HepG2 (cell line): ENCODE measurements around the gene COL25A1. TPM values are rescaled to one million over a fixed set of nuclear protein-coding genes. Genes with fewer than 3 reads are reported as not detected.

Experiments
- ATAC-seq: fragments of 200-7000 bp; cut with Tn5 transposase; 3 replicates; pipeline ENCODE4 v1.9.1; 2020; ENCODE audit warnings: mild to moderate bottlenecking, moderate library complexity
- BruUV-seq: library from RNA; stranded (reverse); fragments of 400-500 nt; replicated peaks from 2 replicates; lab custom pipeline; 2021; lab: Mats Ljungman, UMichigan
- CTCF ChIA-PET: fragments of 300-600 bp; formaldehyde crosslinking; extraction: SDS; loops from one replicate; lab custom pipeline; 2021; ENCODE audit warnings: low total read pairs, inconsistent platforms, low intra/inter-chr PET ratio; lab: Yijun Ruan, JAX
- POLR2A ChIA-PET: fragments of 350-600 bp; sonication (Branson Sonifier 250); formaldehyde crosslinking; loops from one replicate; lab custom pipeline; 2020; ENCODE audit warnings: antibody characterized with exemption, inconsistent platforms; lab: Yijun Ruan, JAX
- DNase-seq: peaks from one replicate; pipeline ENCODE4 v3.0.0-alpha.2; 2015; ENCODE audit warnings: low spot score
- FAIRE-seq: peaks from 3 replicates; lab custom pipeline; 2011; peaks lifted over from hg19 to GRCh38; lab: Jason Lieb, UNC
- H2AFZ ChIP-seq: one replicate; pipeline ENCODE4 v1.6.1; 2011; ENCODE audit warnings: low read length, inconsistent platforms
- H3K27ac ChIP-seq: fragments of 300-600 bp; 3 replicates; pipeline ENCODE4 v1.8.0; 2011; ENCODE audit warnings: mixed run types, mild to moderate bottlenecking, mixed read lengths, low read length, inconsistent platforms; ENCODE audit not compliant: insufficient read depth; ENCODE audit errors: extremely low read length
- H3K27me3 ChIP-seq, 2 experiments: fragments of 200-600 bp in 1 of 2; 2 replicates in 1 of 2; 3 replicates in 1 of 2; pipeline versions ENCODE4 v1.6.0 to v1.8.0; 2011; ENCODE audit warnings: low read length in 2 of 2, mild to moderate bottlenecking in 2 of 2, moderate library complexity in 2 of 2, inconsistent platforms in 1 of 2; ENCODE audit not compliant: insufficient read depth in 2 of 2, control insufficient read depth in 1 of 2
- H3K36me3 ChIP-seq, 2 experiments: fragments of 200-600 bp in 1 of 2; replicated peaks in 1 of 2; 2 replicates in 1 of 2; 3 replicates in 1 of 2; pipeline versions ENCODE4 v1.5.1 to v1.8.0; 2011; ENCODE audit warnings: low read length in 2 of 2, inconsistent platforms in 1 of 2; ENCODE audit not compliant: insufficient read depth in 2 of 2, control insufficient read depth in 1 of 2
- H3K4me1 ChIP-seq: 2 replicates; pipeline ENCODE4 v1.5.1; 2012; ENCODE audit warnings: low read length, inconsistent platforms; ENCODE audit not compliant: insufficient read depth
- H3K4me2 ChIP-seq: 2 replicates; pipeline ENCODE4 v1.6.0; 2011; ENCODE audit warnings: low read depth, low read length, inconsistent platforms
- H3K4me3 ChIP-seq, 3 experiments: fragments of 200-600 bp in 1 of 3; sonication (generic), shearing (Covaris generic) in 1 of 3; replicated peaks in 1 of 3; 2 replicates each; pipeline ENCODE4 v1.5.1; 2011 to 2016; ENCODE audit warnings: low read length in 3 of 3, inconsistent platforms in 2 of 3, low read depth in 2 of 3, mild to moderate bottlenecking in 2 of 3, control low read depth in 1 of 3, mixed read lengths in 1 of 3; ENCODE audit not compliant: insufficient read depth in 1 of 3
- H3K79me2 ChIP-seq: one replicate; pipeline ENCODE4 v1.6.1; 2011; ENCODE audit warnings: low read length, inconsistent platforms; ENCODE audit not compliant: insufficient read depth
- H3K9ac ChIP-seq: 2 replicates; pipeline ENCODE4 v1.6.0; 2011; ENCODE audit warnings: mild to moderate bottlenecking, low read depth, low read length, inconsistent platforms; ENCODE audit not compliant: insufficient read depth
- H3K9me3 ChIP-seq: 2 replicates; pipeline ENCODE4 v1.5.1; 2012; ENCODE audit warnings: mild to moderate bottlenecking, low read length
- H4K20me1 ChIP-seq: 2 replicates; pipeline ENCODE4 v1.6.0; 2011; ENCODE audit warnings: inconsistent platforms, mild to moderate bottlenecking, low read length, moderate library complexity; ENCODE audit not compliant: insufficient read depth
- CREBL2 ChIP-seq: sonication (generic); formaldehyde crosslinking; IDR thresholded peaks from 2 replicates; pipeline ENCODE4 v1.8.1; 2023; ENCODE audit warnings: missing genetic modification reagents, mild to moderate bottlenecking, borderline replicate concordance
- FOXM1 ChIP-seq: sonication (generic); formaldehyde crosslinking; IDR thresholded peaks from 2 replicates; pipeline ENCODE4 v1.5.0; 2020; ENCODE audit warnings: missing genetic modification reagents
- POLR2A ChIP-seq, 2 experiments: IDR thresholded peaks; 2 replicates each; pipeline ENCODE4 v1.6.1; 2011; ENCODE audit warnings: low read depth in 2 of 2, low read length in 2 of 2, mild to moderate bottlenecking in 1 of 2, moderate library complexity in 1 of 2; ENCODE audit not compliant: insufficient read depth in 1 of 2
- POLR2AphosphoS5 ChIP-seq: IDR thresholded peaks from 2 replicates; pipeline ENCODE4 v1.6.1; 2012; ENCODE audit warnings: low read depth, low read length
- REPIN1 ChIP-seq: sonication (generic); formaldehyde crosslinking; IDR thresholded peaks from 2 replicates; pipeline ENCODE4 v1.8.0; 2022; ENCODE audit warnings: missing genetic modification reagents, low read depth, mild to moderate bottlenecking, borderline replicate concordance
- SATB2 ChIP-seq: sonication (generic); formaldehyde crosslinking; IDR thresholded peaks from 2 replicates; pipeline ENCODE4 v1.5.0; 2020; ENCODE audit warnings: missing genetic modification reagents
- TEAD3 ChIP-seq: optimal IDR thresholded peaks from 2 replicates; pipeline ENCODE3; 2016; ENCODE audit warnings: borderline replicate concordance
- ZNF10 ChIP-seq: sonication (generic); formaldehyde crosslinking; IDR thresholded peaks from 2 replicates; pipeline ENCODE4 v1.4.0; 2020; ENCODE audit warnings: mild to moderate bottlenecking, low read depth, missing genetic modification reagents, borderline replicate concordance
- ZNF276 ChIP-seq: sonication (generic); formaldehyde crosslinking; IDR thresholded peaks from 2 replicates; pipeline ENCODE4 v1.4.0; 2020; ENCODE audit warnings: mild to moderate bottlenecking, low read depth, missing genetic modification reagents
- ZNF30 ChIP-seq: sonication (generic); formaldehyde crosslinking; IDR thresholded peaks from 2 replicates; pipeline ENCODE4 v1.5.0; 2020; ENCODE audit warnings: mild to moderate bottlenecking, missing genetic modification reagents
- ZNF800 ChIP-seq: sonication (generic); formaldehyde crosslinking; IDR thresholded peaks from 2 replicates; pipeline ENCODE4 v1.4.0; 2020; ENCODE audit warnings: missing genetic modification reagents
- ZNF891 ChIP-seq: sonication (generic); formaldehyde crosslinking; IDR thresholded peaks from 2 replicates; pipeline ENCODE4 v1.5.0; 2020; ENCODE audit warnings: mild to moderate bottlenecking, missing genetic modification reagents
- ZSCAN22 ChIP-seq: sonication (generic); formaldehyde crosslinking; IDR thresholded peaks from 2 replicates; pipeline ENCODE4 v1.4.0; 2020; ENCODE audit warnings: mild to moderate bottlenecking, missing genetic modification reagents
- WGBS: methylation state at CpG from one replicate; pipeline ENCODE4 v1.1.6; 2017; ENCODE audit warnings: low lambda C conversion rate; 5-methylcytosine and 5-hydroxymethylcytosine counted together
- in situ Hi-C: cut with HindIII; loops from 2 replicates; pipeline ENCODE4 v1.10.0; 2017; ENCODE audit warnings: low pct_unique_long_range_greater_than_20kb; ENCODE audit not compliant: extremely low pct_ligation_motif_present
- intact Hi-C: fragments of 100-400 bp; cut with micrococcal nuclease; formaldehyde crosslinking; loops from one replicate; pipeline ENCODE4 v1.10.0; 2022; ENCODE audit not compliant: unreplicated experiment
- polyA plus RNA-seq, 8 experiments: library from polyadenylated mRNA; depleted of rRNA in 3 of 8; stranded (reverse) in 7 of 8; unstranded in 1 of 8; fragments of >200 nt; fragmentation: Illumina TruSeq in 4 of 8; extraction: Trizol in 4 of 8; gene quantifications; 2 replicates each; pipeline versions ENCODE4 v1.2.1 to v1.2.3, GENCODE V29; 2011 to 2016; ENCODE audit warnings: low read depth in 4 of 8, missing spikeins in 1 of 8, mixed read lengths in 1 of 8; ENCODE audit not compliant: insufficient read depth in 1 of 8
- total RNA-seq, 5 experiments: library from RNA; depleted of rRNA; stranded (reverse); fragments of >200 nt; fragmentation: Illumina TruSeq; extraction: Trizol; gene quantifications; 2 replicates each; pipeline ENCODE4 v1.2.3, GENCODE V29; 2016; ENCODE audit warnings: low read depth in 1 of 5
- TF ChIP-seq, protein P1 (sequence below): sonication (generic); formaldehyde crosslinking; IDR thresholded peaks from 2 replicates; pipeline ENCODE4 v1.8.0; 2022; ENCODE audit warnings: mild to moderate bottlenecking, missing genetic modification reagents; ENCODE audit not compliant: insufficient replicate concordance
- TF ChIP-seq, protein P2 (sequence below): sonication (generic); formaldehyde crosslinking; IDR thresholded peaks from 2 replicates; pipeline ENCODE4 v1.4.0; 2020; ENCODE audit warnings: missing genetic modification reagents, mild to moderate bottlenecking, borderline replicate concordance

Gene COL25A1
- total and polyA plus RNA-seq, 2 of the 13 experiments (the other 11 are each of a cell fraction or from before 2014, with no cell fraction given) = not detected

DNA sequence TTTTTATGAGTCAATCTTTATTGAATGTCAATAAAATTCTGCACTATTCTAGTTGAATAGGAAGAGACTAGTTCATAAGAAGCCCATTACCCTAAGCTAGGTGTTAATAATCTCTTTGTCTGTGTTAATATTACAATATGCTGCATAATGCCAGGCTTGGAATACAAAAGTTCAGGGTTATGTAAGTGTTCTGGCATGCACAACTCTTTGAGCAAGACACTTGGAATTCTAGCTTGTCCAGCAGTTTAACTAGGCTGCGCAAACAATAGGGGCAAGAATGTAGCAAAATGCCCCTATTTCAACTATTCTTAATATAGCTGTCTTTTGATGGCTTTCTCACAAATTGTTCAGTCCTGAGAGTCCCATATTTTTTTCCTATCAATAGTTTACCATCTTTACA is 508.3 kb downstream of the COL25A1 start:
- in situ Hi-C loops (no loop called here), intact Hi-C loops (no loop called here)
- no peak for TF ChIP-seq ZSCAN22 (CRISPR knock-in tag)
- TF ChIP-seq REPIN1 (CRISPR knock-in tag) = no peak
- no peak for TF ChIP-seq TEAD3 (CRISPR knock-in tag)
- TF ChIP-seq ZNF800 (CRISPR knock-in tag) = no peak
- TF ChIP-seq, protein P1, sequence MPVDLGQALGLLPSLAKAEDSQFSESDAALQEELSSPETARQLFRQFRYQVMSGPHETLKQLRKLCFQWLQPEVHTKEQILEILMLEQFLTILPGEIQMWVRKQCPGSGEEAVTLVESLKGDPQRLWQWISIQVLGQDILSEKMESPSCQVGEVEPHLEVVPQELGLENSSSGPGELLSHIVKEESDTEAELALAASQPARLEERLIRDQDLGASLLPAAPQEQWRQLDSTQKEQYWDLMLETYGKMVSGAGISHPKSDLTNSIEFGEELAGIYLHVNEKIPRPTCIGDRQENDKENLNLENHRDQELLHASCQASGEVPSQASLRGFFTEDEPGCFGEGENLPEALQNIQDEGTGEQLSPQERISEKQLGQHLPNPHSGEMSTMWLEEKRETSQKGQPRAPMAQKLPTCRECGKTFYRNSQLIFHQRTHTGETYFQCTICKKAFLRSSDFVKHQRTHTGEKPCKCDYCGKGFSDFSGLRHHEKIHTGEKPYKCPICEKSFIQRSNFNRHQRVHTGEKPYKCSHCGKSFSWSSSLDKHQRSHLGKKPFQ (CRISPR knock-in tag) = no peak
- TF ChIP-seq, protein P2, sequence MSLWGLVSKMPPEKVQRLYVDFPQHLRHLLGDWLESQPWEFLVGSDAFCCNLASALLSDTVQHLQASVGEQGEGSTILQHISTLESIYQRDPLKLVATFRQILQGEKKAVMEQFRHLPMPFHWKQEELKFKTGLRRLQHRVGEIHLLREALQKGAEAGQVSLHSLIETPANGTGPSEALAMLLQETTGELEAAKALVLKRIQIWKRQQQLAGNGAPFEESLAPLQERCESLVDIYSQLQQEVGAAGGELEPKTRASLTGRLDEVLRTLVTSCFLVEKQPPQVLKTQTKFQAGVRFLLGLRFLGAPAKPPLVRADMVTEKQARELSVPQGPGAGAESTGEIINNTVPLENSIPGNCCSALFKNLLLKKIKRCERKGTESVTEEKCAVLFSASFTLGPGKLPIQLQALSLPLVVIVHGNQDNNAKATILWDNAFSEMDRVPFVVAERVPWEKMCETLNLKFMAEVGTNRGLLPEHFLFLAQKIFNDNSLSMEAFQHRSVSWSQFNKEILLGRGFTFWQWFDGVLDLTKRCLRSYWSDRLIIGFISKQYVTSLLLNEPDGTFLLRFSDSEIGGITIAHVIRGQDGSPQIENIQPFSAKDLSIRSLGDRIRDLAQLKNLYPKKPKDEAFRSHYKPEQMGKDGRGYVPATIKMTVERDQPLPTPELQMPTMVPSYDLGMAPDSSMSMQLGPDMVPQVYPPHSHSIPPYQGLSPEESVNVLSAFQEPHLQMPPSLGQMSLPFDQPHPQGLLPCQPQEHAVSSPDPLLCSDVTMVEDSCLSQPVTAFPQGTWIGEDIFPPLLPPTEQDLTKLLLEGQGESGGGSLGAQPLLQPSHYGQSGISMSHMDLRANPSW (CRISPR knock-in tag) = no peak
- TF ChIP-seq CREBL2 (CRISPR knock-in tag) = no peak
- no peak for TF ChIP-seq POLR2A (IDR thresholded peaks at IDR 0.05; ENCODE audit: insufficient read depth in 1 of 2, low read depth in 2 of 2, low read length in 2 of 2)
- no peak for TF ChIP-seq POLR2AphosphoS5
- no peak for TF ChIP-seq ZNF891
- no peak for TF ChIP-seq ZNF10
- no peak for TF ChIP-seq SATB2 (CRISPR knock-in tag)
- TF ChIP-seq FOXM1 = no peak
- no peak for TF ChIP-seq ZNF276 (CRISPR knock-in tag)
- no peak for TF ChIP-seq ZNF30 (CRISPR knock-in tag)
- H3K9ac ChIP-seq = no peak overlapping the region
- POLR2A ChIA-PET = no interaction called here
- H3K9me3 ChIP-seq = no peaks in the 10 kb centered on the region
- no peaks in the 10 kb centered on the region for H4K20me1 ChIP-seq
- no peak overlapping the region for H3K4me3 ChIP-seq
- WGBS = 0% methylated on average over 1 of the region's 1 CpG
- CTCF ChIA-PET = no interaction called here
- H3K4me2 ChIP-seq = no peak overlapping the region
- H3K4me1 ChIP-seq = no peaks in the 10 kb centered on the region
- no peaks in the 10 kb centered on the region for H3K79me2 ChIP-seq
- no peak for FAIRE-seq
- BruUV-seq = no TSS peak
- H2AFZ ChIP-seq = no peak overlapping the region
- H3K27ac ChIP-seq = no peak overlapping the region
- H3K36me3 ChIP-seq = no peaks in the 10 kb centered on the region
- no peak for DNase-seq
- no peak for ATAC-seq
- no peaks in the 10 kb centered on the region for H3K27me3 ChIP-seq
